NCI-H82 (cell line): ENCODE measurements around the gene ABCC1.
"Not testable (repeated sequence)": the region's sequence is repeated elsewhere in the genome, so short reads cannot be mapped to it uniquely, and the experiment has no call there.

Experiments used
- DNase-seq: peaks from one replicate; lab custom pipeline; 2025; lab: John Stamatoyannopoulos, UW

The ABCC1 gene

GRCh38 chr16:16189842-16190241, 240.4 kb downstream of the ABCC1 start:
- no peak for DNase-seq

- no peak for DNase-seq
Observed at GRCh38 chr16:16190546-16190945, 241.1 kb downstream of the ABCC1 start.

DNA sequence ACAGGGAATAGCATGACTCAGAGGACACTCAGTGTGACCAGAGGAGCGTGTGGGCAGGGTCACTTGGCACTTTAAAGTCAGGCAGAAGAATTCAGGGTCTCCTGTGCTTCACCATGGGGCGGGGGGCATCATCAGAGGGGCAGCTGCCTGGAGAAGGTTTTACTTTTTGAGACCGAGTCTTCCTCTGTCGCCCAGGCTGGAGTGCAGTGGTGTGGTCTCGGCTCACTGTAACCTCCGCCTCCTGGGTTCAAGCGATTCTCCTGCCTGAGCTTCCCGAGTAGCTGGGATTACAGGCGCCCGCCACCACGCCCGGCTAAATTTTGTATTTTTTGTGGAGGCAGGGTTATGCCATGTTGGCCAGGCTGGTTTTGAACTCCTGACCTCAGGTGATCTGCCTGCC, 241.6 kb downstream of the ABCC1 start:
- DNase-seq, result not testable (repeated sequence)

GRCh38 chr16:16191493-16192167, 242.2 kb downstream of the ABCC1 start:
- DNase-seq, result no peak
